Activated gamma-delta T cell treated with anti-CD3 and anti-CD28 coated beads, Interleukin-2, amount 50 U/mL, for 16 hours (primary cell): ENCODE results near the gene IFRD1.
"Not testable (repeated sequence)": the region's sequence is repeated elsewhere in the genome, so short reads cannot be mapped to it uniquely, and the experiment has no call there.

ENCODE experiments used
- DNase-seq: peaks from one replicate; pipeline ENCODE4 v3.0.0-alpha.2; 2020; ENCODE audit warnings: low read depth

IFRD1 gene

DNA sequence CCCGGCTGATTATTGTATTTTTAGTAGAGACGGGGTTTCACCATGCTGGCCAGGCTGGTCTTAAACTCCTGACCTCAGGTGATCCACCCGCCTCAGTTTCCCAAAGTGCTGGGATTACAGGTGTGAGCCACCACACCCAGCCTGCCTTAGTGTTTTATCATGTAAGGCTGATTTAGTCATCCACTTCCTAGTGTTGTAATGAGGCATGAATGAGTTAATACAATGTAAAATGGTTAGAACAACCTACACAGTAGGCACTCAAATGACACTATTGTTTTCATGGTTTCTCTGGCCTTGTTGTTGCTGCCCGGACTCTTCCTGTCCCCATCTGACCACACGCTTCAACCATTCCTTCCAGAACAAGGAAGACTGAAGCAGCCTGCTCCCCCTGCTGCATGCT lies 66.2 kb downstream of the IFRD1 start:
- DNase-seq, result not testable (repeated sequence)

DNA sequence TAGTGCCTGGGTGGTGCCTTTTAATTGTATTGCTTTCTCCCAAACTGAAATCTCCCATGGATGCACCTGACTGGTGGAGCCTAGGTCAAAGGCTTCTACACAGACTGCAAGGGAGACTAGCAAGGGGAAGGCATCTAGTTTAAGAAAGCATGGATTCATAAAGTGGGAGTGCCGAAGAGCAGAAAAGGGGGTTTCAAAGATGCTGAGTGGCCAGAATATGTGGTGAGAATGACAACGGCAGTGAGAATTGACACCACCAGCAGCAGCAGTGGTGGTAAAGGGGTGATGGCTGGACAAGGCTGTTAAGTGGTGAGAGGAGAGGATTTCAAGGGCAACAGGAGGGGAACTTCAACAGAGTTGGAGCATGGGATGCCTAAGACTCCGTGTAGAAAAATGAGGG lies 67.2 kb downstream of the IFRD1 start:
- DNase-seq, result no peak

DNA sequence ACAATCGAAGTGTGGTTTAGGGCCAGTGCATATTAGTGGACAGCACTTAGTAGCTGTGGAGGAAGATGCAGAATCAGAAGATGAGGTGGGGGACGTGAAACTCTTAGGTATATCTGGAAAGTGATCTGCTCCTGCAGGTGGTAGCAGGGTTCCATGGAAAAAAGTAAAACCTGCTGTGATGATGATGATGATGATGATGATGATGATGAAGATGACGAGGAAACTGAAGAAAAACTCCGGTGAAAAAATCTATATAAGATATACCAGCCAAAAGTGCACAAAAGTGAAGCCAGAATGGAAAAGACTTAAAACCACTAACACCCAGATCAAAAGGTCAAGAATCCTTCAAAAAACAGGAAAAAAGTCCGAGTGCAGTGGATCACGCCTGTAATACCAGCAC lies 70.5 kb downstream of the IFRD1 start:
- DNase-seq, result no peak

DNA sequence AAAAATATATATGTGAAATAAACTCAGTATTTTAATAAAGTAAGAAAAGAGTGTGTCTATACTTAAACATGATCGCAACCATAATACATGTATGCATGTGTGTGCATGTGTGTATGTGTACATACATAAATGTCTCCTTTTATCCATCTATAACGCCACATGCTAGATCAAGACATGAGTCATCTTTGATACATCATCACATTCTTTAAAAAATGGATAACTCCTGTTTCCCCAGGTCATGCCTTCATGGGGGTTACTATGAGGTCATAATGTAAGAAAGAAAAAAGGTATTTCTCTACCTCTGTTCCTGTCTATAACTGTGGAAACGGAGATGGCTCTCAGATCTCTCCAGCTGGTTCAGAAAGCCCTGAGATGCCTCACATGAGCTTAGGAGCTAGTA lies 71.7 kb downstream of the IFRD1 start:
- DNase-seq, result no peak

DNA sequence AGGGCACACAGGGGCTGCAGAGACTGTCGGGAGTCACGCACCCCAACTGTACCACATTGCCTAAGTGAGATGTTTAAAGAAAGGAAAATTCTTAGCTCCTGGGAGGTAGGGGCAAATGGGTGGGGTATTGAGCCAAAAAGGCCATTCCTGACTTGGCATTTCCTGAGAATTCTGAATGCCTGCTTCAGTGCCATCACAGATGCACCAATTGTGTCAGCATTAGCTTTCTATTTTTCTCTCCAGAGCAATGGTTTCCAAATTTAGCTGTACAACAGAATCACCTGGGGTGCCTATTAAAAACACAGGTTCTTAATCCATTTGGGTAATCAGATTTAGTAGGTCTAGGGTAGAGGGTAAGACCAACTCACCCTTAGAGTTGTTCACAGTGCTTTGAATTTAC lies 73.6 kb downstream of the IFRD1 start:
- no peak for DNase-seq
